ENCODE data around the gene LRMDA.

DNA sequence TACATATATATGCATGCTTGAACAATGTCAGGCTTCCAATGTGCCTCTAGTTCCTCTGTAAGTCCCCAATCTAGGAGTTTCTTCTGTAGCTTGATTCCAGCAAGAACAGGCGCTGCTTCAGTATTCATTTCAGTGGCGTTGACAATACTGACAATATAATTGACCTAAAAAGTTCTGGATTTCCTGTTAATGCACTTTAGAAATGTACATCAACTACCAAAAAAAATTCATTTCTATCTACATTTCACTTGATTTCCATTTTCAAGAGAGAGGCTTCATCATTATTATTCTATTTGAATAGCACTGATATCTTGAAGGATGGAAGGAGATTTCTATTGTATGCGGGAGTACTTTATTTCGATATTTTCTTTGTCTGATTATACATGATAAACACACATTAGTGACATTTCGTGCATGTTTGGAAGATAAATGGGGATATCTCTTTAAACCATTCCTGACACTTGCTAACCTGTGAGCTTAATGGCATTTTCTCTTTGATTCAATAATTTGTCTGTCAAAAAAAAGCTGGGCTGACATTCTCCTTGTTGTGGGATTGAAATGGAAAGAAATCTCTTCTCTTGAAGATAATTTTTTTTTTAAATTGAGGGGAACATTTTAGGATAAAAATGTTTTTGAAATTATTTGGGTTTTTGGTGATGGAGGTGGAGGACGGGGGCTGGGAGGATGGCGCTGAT, 568.2 kb downstream of the LRMDA start:
- TF ChIP-seq, protein P1, sequence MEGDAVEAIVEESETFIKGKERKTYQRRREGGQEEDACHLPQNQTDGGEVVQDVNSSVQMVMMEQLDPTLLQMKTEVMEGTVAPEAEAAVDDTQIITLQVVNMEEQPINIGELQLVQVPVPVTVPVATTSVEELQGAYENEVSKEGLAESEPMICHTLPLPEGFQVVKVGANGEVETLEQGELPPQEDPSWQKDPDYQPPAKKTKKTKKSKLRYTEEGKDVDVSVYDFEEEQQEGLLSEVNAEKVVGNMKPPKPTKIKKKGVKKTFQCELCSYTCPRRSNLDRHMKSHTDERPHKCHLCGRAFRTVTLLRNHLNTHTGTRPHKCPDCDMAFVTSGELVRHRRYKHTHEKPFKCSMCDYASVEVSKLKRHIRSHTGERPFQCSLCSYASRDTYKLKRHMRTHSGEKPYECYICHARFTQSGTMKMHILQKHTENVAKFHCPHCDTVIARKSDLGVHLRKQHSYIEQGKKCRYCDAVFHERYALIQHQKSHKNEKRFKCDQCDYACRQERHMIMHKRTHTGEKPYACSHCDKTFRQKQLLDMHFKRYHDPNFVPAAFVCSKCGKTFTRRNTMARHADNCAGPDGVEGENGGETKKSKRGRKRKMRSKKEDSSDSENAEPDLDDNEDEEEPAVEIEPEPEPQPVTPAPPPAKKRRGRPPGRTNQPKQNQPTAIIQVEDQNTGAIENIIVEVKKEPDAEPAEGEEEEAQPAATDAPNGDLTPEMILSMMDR (IDR thresholded peaks at IDR 0.05) = no peak
- no peak for TF ChIP-seq POLR2A (IDR thresholded peaks at IDR 0.05)
